K562 (cell line): Measurements from ENCODE around the gene MOSPD3. TPM values are rescaled to one million over a fixed set of nuclear protein-coding genes. Genes with fewer than 3 reads are reported as not detected.

Experiments used
- ARNT ChIP-seq, 2 experiments: fragments of 450-650 bp; IDR thresholded peaks; 2 replicates each; pipeline ENCODE4 v1.6.1; 2016; ENCODE audit warnings: mild to moderate bottlenecking in 1 of 2
- DIDO1 ChIP-seq: fragments of 450-650 bp; IDR thresholded peaks from 2 replicates; pipeline ENCODE4 v1.6.1; 2016; ENCODE audit warnings: low read depth, missing biosample characterization, missing genetic modification characterization
- E2F3 ChIP-seq: fragments of 250-450 bp; sonication (Bioruptor Pico); IDR thresholded peaks from 2 replicates; pipeline ENCODE4 v1.4.0; 2020; ENCODE audit warnings: mild to moderate bottlenecking
- HCFC1 ChIP-seq: IDR thresholded peaks from 2 replicates; pipeline ENCODE4 v1.6.1; 2012; ENCODE audit warnings: low read depth, low read length, improper control_type of control experiment
- HDGF ChIP-seq: fragments of 450-650 bp; IDR thresholded peaks from 2 replicates; pipeline ENCODE4 v1.6.1; 2016
- HNRNPH1 ChIP-seq: fragments of 200-400 bp; formaldehyde crosslinking; optimal IDR thresholded peaks from 2 replicates; pipeline ENCODE3; 2017; ENCODE audit warnings: low read depth, mild to moderate bottlenecking, low read length, moderate library complexity
- NRF1 ChIP-seq, 2 experiments: fragments of 450-650 bp; IDR thresholded peaks in 1 of 2; conservative IDR thresholded peaks in 1 of 2; 2 replicates each; pipeline ENCODE4 v1.6.1; 2014; ENCODE audit warnings: mild to moderate bottlenecking in 2 of 2
- PHB2 ChIP-seq: fragments of 450-650 bp; IDR thresholded peaks from 2 replicates; pipeline ENCODE4 v1.6.1; 2017; ENCODE audit warnings: low read depth
- REST ChIP-seq, 2 experiments: fragments of 450-650 bp; formaldehyde crosslinking in 1 of 2; IDR thresholded peaks; 2 replicates each; pipeline versions ENCODE4 v1.4.0 to v1.6.1; 2014 to 2020; ENCODE audit warnings: mild to moderate bottlenecking in 2 of 2, borderline replicate concordance in 1 of 2, low read depth in 1 of 2
- RFX1 ChIP-seq: fragments of 450-650 bp; IDR thresholded peaks from 2 replicates; pipeline ENCODE4 v1.6.1; 2016; ENCODE audit warnings: mild to moderate bottlenecking, moderate library complexity
- TGIF2 ChIP-seq: sonication (generic); formaldehyde crosslinking; IDR thresholded peaks from 2 replicates; pipeline ENCODE4 v1.8.1; 2022; ENCODE audit warnings: mild to moderate bottlenecking, missing genetic modification reagents, moderate library complexity
- ZNF121 ChIP-seq: sonication (generic); formaldehyde crosslinking; conservative IDR thresholded peaks from 2 replicates; pipeline ENCODE4 v1.8.0; 2022; ENCODE audit warnings: missing genetic modification reagents
- polyA plus RNA-seq, 8 experiments: library from polyadenylated mRNA; depleted of rRNA in 4 of 8; stranded (reverse) in 5 of 8; unstranded in 3 of 8; fragments of >200 nt; fragmentation: Nextera tagmentation in 2 of 8; fragmentation: Illumina TruSeq in 1 of 8; extraction: Ambion mirVana in 2 of 8; extraction: Trizol in 1 of 8; gene quantifications; 2 replicates each; pipeline versions ENCODE4 v1.2.1 to v1.2.3, GENCODE V29; 2011 to 2014; ENCODE audit warnings: inconsistent platforms in 1 of 8, missing spikeins in 1 of 8
- total RNA-seq, 7 experiments: library from RNA; depleted of rRNA in 6 of 7; stranded (reverse); fragments of >200 nt in 6 of 7; fragmentation: Illumina TruSeq in 2 of 7; extraction: Trizol in 2 of 7; gene quantifications; 2 replicates each; pipeline versions ENCODE4 v1.2.1 to v1.2.3, GENCODE V29; 2011 to 2021; ENCODE audit warnings: low replicate concordance in 1 of 7
- TF ChIP-seq, protein P1 (sequence below), 2 experiments: IDR thresholded peaks in 1 of 2; conservative IDR thresholded peaks in 1 of 2; 2 replicates each; pipeline ENCODE4 v1.6.1; 2016; ENCODE audit warnings: low read depth in 2 of 2, mild to moderate bottlenecking in 1 of 2, missing compliant biosample characterization in 1 of 2, missing genetic modification characterization in 1 of 2, moderate library complexity in 1 of 2
- TF ChIP-seq, protein P2 (sequence below), 2 experiments: IDR thresholded peaks; 2 replicates each; pipeline ENCODE4 v1.6.1; 2011; ENCODE audit warnings: borderline replicate concordance in 1 of 2, control low read depth in 1 of 2, low read depth in 1 of 2, low read length in 1 of 2, mild to moderate bottlenecking in 1 of 2, mixed read lengths in 1 of 2, moderate library complexity in 1 of 2; ENCODE audit not compliant: insufficient read depth in 1 of 2, insufficient read length in 1 of 2, poor library complexity in 1 of 2, severe bottlenecking in 1 of 2; ENCODE audit errors: extremely low read depth in 1 of 2

Gene MOSPD3
- total and polyA plus RNA-seq, 9 of the 15 experiments (the other 6 are each of a cell fraction or from before 2014, with no cell fraction given) = 1.4 to 32.1 (median 7.3) TPM

DNA sequence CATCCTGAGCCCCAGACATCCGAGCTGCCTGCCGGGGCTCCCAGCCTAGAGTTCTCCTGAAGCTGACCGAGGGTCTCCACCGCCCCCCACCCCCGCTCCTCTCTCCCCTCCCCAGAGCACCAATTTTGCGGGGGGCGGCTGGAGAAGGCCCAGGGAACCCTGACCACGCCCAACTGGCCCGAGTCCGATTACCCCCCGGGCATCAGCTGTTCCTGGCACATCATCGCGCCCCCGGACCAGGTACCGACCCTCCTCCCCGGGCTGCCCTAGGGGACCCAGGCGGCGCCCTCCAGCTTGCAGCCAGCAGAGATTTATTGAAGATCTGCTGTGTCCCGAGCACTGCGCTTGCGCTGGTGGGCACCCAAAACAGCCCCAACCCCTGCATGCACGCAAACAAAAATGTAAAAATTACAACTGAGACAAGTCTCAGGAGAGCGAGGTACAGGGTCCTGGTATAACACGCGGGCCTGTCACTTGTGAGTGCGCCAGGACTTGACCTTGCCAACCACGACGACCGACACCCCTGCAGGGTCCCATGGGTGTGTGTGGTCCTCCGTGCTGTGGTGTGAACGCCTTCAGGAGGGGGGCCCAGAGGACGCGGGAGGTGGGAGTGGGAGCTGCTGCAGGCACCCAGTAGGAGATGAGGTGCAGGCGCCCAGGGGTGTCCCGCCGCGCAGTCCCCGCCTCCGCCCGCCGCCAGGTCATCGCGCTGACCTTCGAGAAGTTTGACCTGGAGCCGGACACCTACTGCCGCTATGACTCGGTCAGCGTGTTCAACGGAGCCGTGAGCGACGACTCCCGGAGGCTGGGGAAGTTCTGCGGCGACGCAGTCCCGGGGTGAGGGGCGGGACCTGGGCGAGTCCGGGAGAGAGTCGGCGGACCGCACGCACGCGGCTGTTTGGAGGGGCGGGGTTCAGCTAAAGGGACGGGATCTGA, 7.1 kb upstream of the MOSPD3 start (continued):
- TF ChIP-seq REST (IDR thresholded peaks at IDR 0.05; ENCODE audit: borderline replicate concordance) = no peak; the same call in 1 of the 2 replicates
- TF ChIP-seq REST (CRISPR knock-in tag; IDR thresholded peaks at IDR 0.05; ENCODE audit: low read depth) = no peak; the same call in 1 of the 2 replicates
- TF ChIP-seq, protein P1, sequence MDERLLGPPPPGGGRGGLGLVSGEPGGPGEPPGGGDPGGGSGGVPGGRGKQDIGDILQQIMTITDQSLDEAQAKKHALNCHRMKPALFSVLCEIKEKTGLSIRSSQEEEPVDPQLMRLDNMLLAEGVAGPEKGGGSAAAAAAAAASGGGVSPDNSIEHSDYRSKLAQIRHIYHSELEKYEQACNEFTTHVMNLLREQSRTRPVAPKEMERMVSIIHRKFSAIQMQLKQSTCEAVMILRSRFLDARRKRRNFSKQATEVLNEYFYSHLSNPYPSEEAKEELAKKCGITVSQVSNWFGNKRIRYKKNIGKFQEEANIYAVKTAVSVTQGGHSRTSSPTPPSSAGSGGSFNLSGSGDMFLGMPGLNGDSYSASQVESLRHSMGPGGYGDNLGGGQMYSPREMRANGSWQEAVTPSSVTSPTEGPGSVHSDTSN (CRISPR knock-in tag; IDR thresholded peaks at IDR 0.05; ENCODE audit: low read depth) = no peak
- TF ChIP-seq, protein P1 (tag; conservative IDR thresholded peaks at IDR 0.05; ENCODE audit: low read depth) = no peak
- TF ChIP-seq HCFC1 = peak; percentile 4; the same call in 1 of the 2 replicates
- no peak for TF ChIP-seq ARNT (IDR thresholded peaks at IDR 0.05)
- TF ChIP-seq DIDO1 (tag) = no peak
- TF ChIP-seq NRF1 (conservative IDR thresholded peaks at IDR 0.05 in 1 of 2, IDR thresholded peaks at IDR 0.05 in 1 of 2) = peak; percentile 73 to 79
- no peak for TF ChIP-seq PHB2
- no peak for TF ChIP-seq RFX1
- TF ChIP-seq E2F3 (CRISPR knock-in tag) = no peak
- no peak for TF ChIP-seq HNRNPH1
- TF ChIP-seq TGIF2 (CRISPR knock-in tag) = no peak
- TF ChIP-seq HDGF = no peak
- TF ChIP-seq, protein P2, sequence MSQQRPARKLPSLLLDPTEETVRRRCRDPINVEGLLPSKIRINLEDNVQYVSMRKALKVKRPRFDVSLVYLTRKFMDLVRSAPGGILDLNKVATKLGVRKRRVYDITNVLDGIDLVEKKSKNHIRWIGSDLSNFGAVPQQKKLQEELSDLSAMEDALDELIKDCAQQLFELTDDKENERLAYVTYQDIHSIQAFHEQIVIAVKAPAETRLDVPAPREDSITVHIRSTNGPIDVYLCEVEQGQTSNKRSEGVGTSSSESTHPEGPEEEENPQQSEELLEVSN (IDR thresholded peaks at IDR 0.05; ENCODE audit: borderline replicate concordance in 1 of 2, extremely low read depth in 1 of 2, insufficient read depth in 1 of 2, insufficient read length in 1 of 2, low read depth in 1 of 2, low read length in 1 of 2, poor library complexity in 1 of 2, severe bottlenecking in 1 of 2) = peak; percentile 20 to 90
- no peak for TF ChIP-seq ZNF121
